GM12892 (cell line): ENCODE results near the gene ANXA6.

Source experiments
- POLR2A ChIP-seq: IDR thresholded peaks from 2 replicates; pipeline ENCODE4 v1.6.1; 2011; ENCODE audit warnings: low read depth, low read length, control low read depth
- POLR2AphosphoS5 ChIP-seq: IDR thresholded peaks from 2 replicates; pipeline ENCODE4 v1.6.1; 2011; ENCODE audit warnings: low read depth, low read length, control low read depth
- TAF1 ChIP-seq: IDR thresholded peaks from 2 replicates; pipeline ENCODE4 v1.6.1; 2011; ENCODE audit warnings: low read depth, mild to moderate bottlenecking, control low read depth, low read length, borderline replicate concordance

DNA sequence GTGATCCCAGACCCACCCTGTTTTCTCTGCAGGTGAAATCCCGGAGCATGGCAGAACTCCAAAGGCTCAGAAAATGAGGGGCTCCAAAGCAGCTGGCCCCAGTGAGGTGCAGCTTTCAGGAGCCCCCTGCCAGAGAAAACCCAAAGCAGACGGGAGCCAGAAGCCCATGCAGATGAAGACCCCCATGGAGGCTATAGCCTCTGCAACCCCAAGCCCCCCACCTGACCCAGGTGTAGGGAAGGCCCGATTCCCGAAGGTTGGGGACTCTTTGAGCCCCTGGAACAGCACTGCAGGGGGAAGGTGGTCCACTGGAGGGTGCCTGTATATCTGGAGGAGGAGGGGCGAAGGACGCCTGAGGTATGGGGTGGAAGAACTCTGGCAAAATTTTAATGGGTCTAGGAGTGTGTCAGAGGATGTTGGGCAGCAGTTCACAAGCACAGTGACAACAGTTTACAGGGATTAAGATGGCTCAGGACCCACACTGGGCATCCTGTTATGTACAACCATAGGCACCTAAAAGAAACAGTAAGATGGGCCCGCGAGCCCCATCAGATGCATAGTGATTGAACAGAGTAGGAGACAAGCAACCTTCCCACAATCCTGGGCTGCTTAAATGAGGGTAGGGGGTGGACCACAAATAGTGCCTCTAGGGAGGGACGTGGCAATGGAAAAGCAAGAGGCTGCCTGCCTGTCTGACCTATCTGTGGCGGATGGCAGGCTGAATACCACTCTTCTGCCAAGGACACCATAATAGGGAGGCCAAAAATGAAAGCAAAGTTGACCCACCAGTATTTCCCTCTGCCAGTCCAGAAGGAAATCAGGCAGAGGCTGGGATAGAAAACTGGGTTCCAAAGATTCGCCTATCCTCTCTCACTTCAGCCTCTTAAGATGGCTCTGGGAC is 16.4 kb upstream of the ANXA6 start:
- TF ChIP-seq POLR2A = no peak
- no peak for TF ChIP-seq POLR2AphosphoS5
- no peak for TF ChIP-seq TAF1
